Brain microvascular endothelial cell (primary cell): Measurements from ENCODE around the gene MTR.

Experiments used
- DNase-seq: peaks from one replicate; pipeline ENCODE4 v3.0.0-alpha.2; 2020
- H3K27ac ChIP-seq: fragments of 250-450 bp; sonication (Bioruptor Pico); 2 replicates; pipeline ENCODE4 v1.5.1; 2020; ENCODE audit warnings: mild to moderate bottlenecking, moderate library complexity
- H3K27me3 ChIP-seq: fragments of 250-450 bp; sonication (Bioruptor Pico); replicated peaks from 2 replicates; pipeline ENCODE4 v1.5.1; 2020; ENCODE audit warnings: mild to moderate bottlenecking
- H3K36me3 ChIP-seq: fragments of 250-450 bp; sonication (Bioruptor Pico); replicated peaks from 2 replicates; pipeline ENCODE4 v1.5.1; 2020; ENCODE audit warnings: mild to moderate bottlenecking
- H3K4me3 ChIP-seq: 2 replicates; pipeline ENCODE4 v1.5.1; 2011; ENCODE audit warnings: low read depth, mild to moderate bottlenecking, control low read depth, low read length, moderate library complexity
- in situ Hi-C: cut with HindIII; loops from 2 replicates; pipeline ENCODE4 v1.10.0; 2017; ENCODE audit warnings: low sequenced_read_pairs, low pct_ligation_motif_present
- TF ChIP-seq, protein P1 (sequence below): IDR thresholded peaks from 2 replicates; pipeline ENCODE4 v1.5.1; 2011; ENCODE audit warnings: low read depth, mild to moderate bottlenecking, moderate library complexity, low read length, control low read depth, inconsistent platforms; ENCODE audit errors: missing control alignments

MTR gene

DNA sequence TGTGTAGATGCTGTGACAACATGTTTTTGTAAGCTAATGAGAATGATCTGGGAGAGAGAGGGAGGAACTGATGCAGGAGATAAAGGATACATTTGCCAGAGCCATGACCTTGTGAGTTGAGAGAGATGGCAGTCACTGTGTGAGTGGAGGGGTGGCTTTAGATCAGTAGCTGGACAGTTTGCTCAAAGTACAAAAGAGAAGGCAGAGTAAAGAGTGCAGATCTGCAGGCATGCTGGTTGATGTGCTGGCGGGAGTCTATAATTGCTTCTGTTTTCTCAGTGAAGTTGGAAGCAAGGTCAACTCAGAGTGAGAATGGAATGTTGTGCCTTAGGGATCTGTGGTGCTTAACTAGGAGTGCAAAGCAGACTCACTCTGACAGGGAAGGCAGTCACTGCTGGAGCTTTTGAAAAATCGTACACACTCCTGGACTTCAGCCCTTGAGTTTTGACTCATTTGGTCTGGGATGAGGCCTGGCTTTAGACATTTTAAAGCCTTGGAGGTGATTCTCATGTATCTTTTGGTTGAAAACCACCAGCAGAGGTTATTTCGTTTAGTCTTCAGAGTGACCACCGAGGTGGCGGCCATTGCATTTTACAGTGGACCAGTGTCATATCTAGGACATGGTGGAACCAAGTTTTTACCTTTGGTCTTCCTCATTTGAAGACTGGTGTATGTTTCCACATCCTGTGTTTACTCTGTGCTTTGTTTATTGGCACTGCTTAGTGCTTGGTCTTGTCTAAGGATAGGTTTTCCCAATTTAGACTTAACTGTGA, 49.6 kb downstream of the MTR start:
- H3K36me3 ChIP-seq: peaks cover 3% of the 10 kb centered on the region
- no peak overlapping the region for H3K27ac ChIP-seq
- in situ Hi-C loops: no loop called here
- H3K4me3 ChIP-seq: no peak overlapping the region
- DNase-seq: peak; percentile 7
- TF ChIP-seq, protein P1, sequence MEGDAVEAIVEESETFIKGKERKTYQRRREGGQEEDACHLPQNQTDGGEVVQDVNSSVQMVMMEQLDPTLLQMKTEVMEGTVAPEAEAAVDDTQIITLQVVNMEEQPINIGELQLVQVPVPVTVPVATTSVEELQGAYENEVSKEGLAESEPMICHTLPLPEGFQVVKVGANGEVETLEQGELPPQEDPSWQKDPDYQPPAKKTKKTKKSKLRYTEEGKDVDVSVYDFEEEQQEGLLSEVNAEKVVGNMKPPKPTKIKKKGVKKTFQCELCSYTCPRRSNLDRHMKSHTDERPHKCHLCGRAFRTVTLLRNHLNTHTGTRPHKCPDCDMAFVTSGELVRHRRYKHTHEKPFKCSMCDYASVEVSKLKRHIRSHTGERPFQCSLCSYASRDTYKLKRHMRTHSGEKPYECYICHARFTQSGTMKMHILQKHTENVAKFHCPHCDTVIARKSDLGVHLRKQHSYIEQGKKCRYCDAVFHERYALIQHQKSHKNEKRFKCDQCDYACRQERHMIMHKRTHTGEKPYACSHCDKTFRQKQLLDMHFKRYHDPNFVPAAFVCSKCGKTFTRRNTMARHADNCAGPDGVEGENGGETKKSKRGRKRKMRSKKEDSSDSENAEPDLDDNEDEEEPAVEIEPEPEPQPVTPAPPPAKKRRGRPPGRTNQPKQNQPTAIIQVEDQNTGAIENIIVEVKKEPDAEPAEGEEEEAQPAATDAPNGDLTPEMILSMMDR: no peak
- no peaks in the 10 kb centered on the region for H3K27me3 ChIP-seq

DNA sequence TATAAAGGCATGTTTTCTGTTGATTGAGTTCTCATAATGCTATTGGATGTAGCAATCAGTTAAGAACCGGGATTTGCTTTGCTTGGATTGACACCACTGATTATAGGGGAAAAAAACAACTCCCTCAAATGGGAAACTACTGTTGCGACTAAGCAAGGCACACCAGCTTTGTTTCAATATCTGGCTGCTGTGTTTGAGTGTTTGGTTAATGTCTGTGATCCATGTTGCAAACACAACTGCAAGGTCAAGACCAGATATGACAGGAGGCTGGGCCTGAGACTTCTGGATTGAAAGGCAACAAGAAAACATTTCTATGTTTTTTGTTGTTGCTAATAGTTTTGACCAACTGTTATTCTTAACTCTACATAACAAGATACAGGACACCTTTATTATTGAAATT, 50.7 kb downstream of the MTR start:
- Histone ChIP-seq H3K27ac (no peak overlapping the region), H3K27me3 (no peaks in the 10 kb centered on the region), H3K4me3 (no peak overlapping the region), H3K36me3 (no peaks in the 10 kb centered on the region)
- TF ChIP-seq, protein P1: no peak
- no peak for DNase-seq
- in situ Hi-C loops: no loop called here

DNA sequence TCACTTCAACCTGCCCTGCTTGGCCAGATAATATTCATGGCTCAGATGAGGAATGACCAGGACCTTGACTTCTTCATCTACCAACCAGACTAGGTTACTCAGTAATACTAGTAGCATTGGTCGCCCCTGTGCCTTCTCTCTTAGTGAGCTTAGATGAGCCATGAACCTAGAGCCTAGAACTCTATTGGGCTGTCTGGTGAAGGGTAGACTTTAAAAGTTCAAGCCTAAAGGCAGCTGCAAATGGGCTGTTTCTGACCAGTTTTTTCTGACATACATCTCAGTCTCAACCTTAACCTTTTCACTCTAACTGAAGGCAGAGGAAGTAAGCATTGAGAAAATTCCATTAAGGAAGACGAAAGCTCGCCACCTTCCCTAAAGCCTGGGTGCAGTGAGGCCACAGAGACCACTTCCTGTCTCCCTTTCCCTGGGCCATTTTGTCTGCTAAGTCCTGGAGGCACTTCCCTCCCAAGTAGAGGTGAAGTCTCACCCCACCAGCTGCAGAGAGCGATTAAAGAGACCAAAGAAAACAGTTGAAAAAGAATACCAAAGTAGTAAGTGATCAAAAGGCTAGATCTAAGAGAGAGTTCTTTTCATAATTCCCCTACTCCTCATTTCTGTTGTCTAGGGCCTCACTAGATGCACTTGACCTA, 53.3 kb downstream of the MTR start:
- Histone ChIP-seq H3K36me3 (no peaks in the 10 kb centered on the region), H3K4me3 (no peak overlapping the region), H3K27ac (no peak overlapping the region), H3K27me3 (no peaks in the 10 kb centered on the region)
- DNase-seq: no peak
- in situ Hi-C loops: no loop called here
- TF ChIP-seq, protein P1: no peak

DNA sequence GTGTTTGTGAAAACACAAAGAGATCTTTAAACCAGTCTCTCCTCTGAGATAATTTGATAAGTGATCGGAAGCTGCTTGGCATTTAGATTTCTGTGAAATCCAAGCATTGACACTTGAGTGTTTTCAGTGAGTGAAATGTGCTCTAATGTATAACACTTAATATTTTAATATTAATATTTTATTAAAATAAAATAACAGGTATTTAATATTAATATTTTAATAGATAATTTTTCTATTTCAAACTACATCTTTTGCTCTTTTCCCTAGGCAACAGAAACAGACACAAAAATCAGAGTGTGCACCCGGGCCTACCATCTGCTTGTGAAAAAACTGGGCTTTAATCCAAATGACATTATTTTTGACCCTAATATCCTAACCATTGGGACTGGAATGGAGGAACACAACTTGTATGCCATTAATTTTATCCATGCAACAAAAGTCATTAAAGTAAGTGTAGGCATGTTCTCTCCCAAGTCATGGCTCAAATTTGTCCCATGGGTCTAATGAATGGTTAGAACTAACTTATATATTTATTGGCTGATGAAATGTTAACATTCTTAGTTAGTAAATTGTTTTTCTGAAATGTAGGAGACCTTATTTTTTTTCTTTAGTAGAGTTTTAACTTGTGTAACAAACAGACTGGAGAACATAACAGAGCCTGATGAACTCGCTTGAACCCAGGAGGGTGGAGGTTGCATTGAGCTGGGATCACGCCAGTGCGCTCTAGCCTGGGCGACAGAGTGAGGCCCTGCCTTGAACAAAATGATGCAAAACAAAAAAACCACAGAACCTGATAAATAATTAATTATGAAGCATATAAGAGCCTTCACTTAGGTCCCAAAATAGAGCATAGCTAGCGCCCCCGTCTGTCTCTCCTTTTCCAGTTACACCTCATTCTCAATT, 55.2 kb downstream of the MTR start:
- Histone ChIP-seq H3K4me3 (no peak overlapping the region), H3K36me3 (no peaks in the 10 kb centered on the region), H3K27ac (no peak overlapping the region), H3K27me3 (no peaks in the 10 kb centered on the region)
- no peak for DNase-seq
- TF ChIP-seq, protein P1: no peak
- in situ Hi-C loops: no loop called here

DNA sequence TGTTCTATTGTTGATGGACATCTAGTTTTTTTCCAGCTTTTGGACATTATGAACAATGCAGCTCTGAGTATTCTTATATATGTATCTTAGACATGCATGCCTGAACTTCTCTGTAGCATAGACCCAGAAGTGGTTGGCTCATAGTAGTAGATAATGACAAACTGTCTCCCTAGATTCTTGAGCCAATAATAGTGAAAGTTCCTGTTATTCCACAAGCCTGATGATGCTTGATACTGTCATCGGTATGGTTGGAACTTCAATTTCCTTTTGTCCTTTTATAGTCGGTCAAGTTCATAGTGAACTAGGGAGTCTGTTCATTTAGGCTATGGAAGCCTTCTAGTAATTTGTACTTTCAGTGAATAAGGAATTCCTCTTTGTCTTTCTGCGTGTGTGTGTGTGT, 56.8 kb downstream of the MTR start:
- Histone ChIP-seq H3K27ac (no peak overlapping the region), H3K27me3 (no peaks in the 10 kb centered on the region), H3K4me3 (no peak overlapping the region), H3K36me3 (no peaks in the 10 kb centered on the region)
- in situ Hi-C loops: no loop called here
- TF ChIP-seq, protein P1: no peak
- no peak for DNase-seq
